HCT116 (cell line): Measurements from ENCODE around the gene MSH3. TPM values are rescaled to one million over a fixed set of nuclear protein-coding genes. Genes with fewer than 3 reads are reported as not detected.

ENCODE experiments used
- ATAC-seq: fragments of 200-7000 bp; cut with Tn5 transposase; 2 replicates; pipeline ENCODE4 v1.9.1; 2020; ENCODE audit warnings: mild to moderate bottlenecking, moderate library complexity
- BruUV-seq: library from RNA; stranded (reverse); fragments of 400-500 nt; replicated peaks from 2 replicates; lab custom pipeline; 2021; lab: Mats Ljungman, UMichigan
- CTCF ChIA-PET: fragments of 300-600 bp; sonication (Branson Sonifier 250); formaldehyde crosslinking; loops from one replicate; lab custom pipeline; 2021; ENCODE audit warnings: antibody characterized with exemption; lab: Charles Lee
- POLR2A ChIA-PET: fragments of 300-600, 350-600 bp; sonication (Branson Sonifier 250); formaldehyde crosslinking; loops from one replicate; lab custom pipeline; 2021; ENCODE audit warnings: antibody characterized with exemption; lab: Charles Lee
- RAD21 ChIA-PET, 2 experiments: fragments of 300-600 bp; sonication (Branson Sonifier 250); formaldehyde crosslinking; loops; one replicate each; lab custom pipeline; 2023; ENCODE audit warnings: low total read pairs in 2 of 2; ENCODE audit not compliant: uncharacterized antibody in 2 of 2, unreplicated experiment in 2 of 2, low non-redundant PET in 1 of 2; lab: Charles Lee
- DNase-seq: peaks from one replicate; pipeline ENCODE4 v3.0.0-alpha.2; 2010; ENCODE audit warnings: low read depth, low spot score
- H2AFZ ChIP-seq: fragments of 200-600 bp; shearing (Covaris generic), sonication (generic); 2 replicates; pipeline ENCODE4 v1.6.1; 2017; ENCODE audit warnings: low read depth, mixed run types, mixed read lengths, antibody characterized with exemption, low read length; ENCODE audit not compliant: poor library complexity, severe bottlenecking
- H3K27ac ChIP-seq: 2 replicates; pipeline ENCODE4 v1.5.1; 2012; ENCODE audit warnings: low read depth, low read length
- H3K27me3 ChIP-seq: fragments of 200-600 bp; sonication (generic); 2 replicates; pipeline ENCODE4 v1.6.1; 2016; ENCODE audit warnings: mixed run types, low read length, mixed read lengths; ENCODE audit not compliant: insufficient read depth
- H3K36me3 ChIP-seq, 2 experiments: fragments of 200-500 bp in 1 of 2; fragments of 200-600 bp in 1 of 2; sonication (Bioruptor generic) in 1 of 2; sonication (generic) in 1 of 2; 2 replicates each; pipeline versions ENCODE4 v1.5.1 to v1.6.1; 2014 to 2016; ENCODE audit warnings: low read length in 2 of 2, inconsistent platforms in 1 of 2, mixed read lengths in 1 of 2, mixed run types in 1 of 2; ENCODE audit not compliant: insufficient read depth in 2 of 2, control insufficient read depth in 1 of 2
- H3K4me1 ChIP-seq, 2 experiments: fragments of 200-600 bp in 1 of 2; sonication (generic) in 1 of 2; 2 replicates each; pipeline versions ENCODE4 v1.5.1 to v1.6.1; 2012 to 2017; ENCODE audit warnings: low read length in 2 of 2, inconsistent platforms in 1 of 2, mild to moderate bottlenecking in 1 of 2, mixed read lengths in 1 of 2, mixed run types in 1 of 2, moderate library complexity in 1 of 2; ENCODE audit not compliant: insufficient read depth in 2 of 2, control insufficient read depth in 1 of 2
- H3K4me2 ChIP-seq: fragments of 200-600 bp; sonication (generic); 2 replicates; pipeline ENCODE4 v1.6.1; 2017; ENCODE audit warnings: mixed run types, low read length, mixed read lengths
- H3K4me3 ChIP-seq, 2 experiments: fragments of 200-600 bp in 1 of 2; sonication (generic) in 1 of 2; replicated peaks in 1 of 2; 2 replicates each; pipeline ENCODE4 v1.5.1; 2011 to 2016; ENCODE audit warnings: low read length in 2 of 2, control low read depth in 1 of 2, low read depth in 1 of 2, mild to moderate bottlenecking in 1 of 2, mixed read lengths in 1 of 2, mixed run types in 1 of 2
- H3K79me2 ChIP-seq: fragments of 200-600 bp; sonication (generic); 2 replicates; pipeline ENCODE4 v1.6.1; 2017; ENCODE audit warnings: mild to moderate bottlenecking, mixed run types, low read length, moderate library complexity, mixed read lengths; ENCODE audit not compliant: insufficient read depth
- H3K9ac ChIP-seq: fragments of 200-600 bp; sonication (generic); 2 replicates; pipeline ENCODE4 v1.6.1; 2016; ENCODE audit warnings: low read length, mixed read lengths
- H3K9me2 ChIP-seq: fragments of 200-600 bp; sonication (generic), shearing (Covaris generic); 2 replicates; pipeline ENCODE4 v1.6.1; 2017; ENCODE audit warnings: mixed run types, mild to moderate bottlenecking, moderate library complexity; ENCODE audit not compliant: insufficient read depth
- H3K9me3 ChIP-seq, 2 experiments: fragments of 200-500 bp in 1 of 2; fragments of 200-600 bp in 1 of 2; sonication (Bioruptor generic) in 1 of 2; sonication (generic) in 1 of 2; 2 replicates each; pipeline ENCODE4 v1.6.1; 2014 to 2017; ENCODE audit warnings: low read length in 2 of 2, mixed read lengths in 2 of 2, inconsistent platforms in 1 of 2, low read depth in 1 of 2, mild to moderate bottlenecking in 1 of 2, mixed run types in 1 of 2, moderate library complexity in 1 of 2; ENCODE audit not compliant: control insufficient read depth in 1 of 2, insufficient read depth in 1 of 2
- H4K20me1 ChIP-seq: fragments of 200-600 bp; sonication (generic), shearing (Covaris generic); 2 replicates; pipeline ENCODE4 v1.6.1; 2017; ENCODE audit warnings: mixed run types, mild to moderate bottlenecking, moderate library complexity; ENCODE audit not compliant: insufficient read depth
- CBX3 ChIP-seq: IDR thresholded peaks from 2 replicates; pipeline ENCODE4 v1.6.1; 2012; ENCODE audit warnings: low read depth
- POLR2AphosphoS5 ChIP-seq: IDR thresholded peaks from 2 replicates; pipeline ENCODE4 v1.6.1; 2011; ENCODE audit warnings: mild to moderate bottlenecking, low read depth, low read length, moderate library complexity
- SIN3A ChIP-seq: IDR thresholded peaks from 2 replicates; pipeline ENCODE4 v1.6.1; 2012; ENCODE audit warnings: low read depth
- YY1 ChIP-seq: IDR thresholded peaks from 2 replicates; pipeline ENCODE4 v1.6.1; 2011; ENCODE audit warnings: low read length, low read depth, moderate library complexity, mild to moderate bottlenecking; ENCODE audit not compliant: insufficient replicate concordance; ENCODE audit errors: extremely low read depth
- ZFX ChIP-seq: fragments of 450-650 bp; IDR thresholded peaks from 2 replicates; pipeline ENCODE4 v1.6.1; 2017
- ZNF274 ChIP-seq: fragments of 200-500 bp; sonication (Bioruptor generic); IDR thresholded peaks from 2 replicates; pipeline ENCODE4 v1.6.1; 2014; ENCODE audit warnings: mild to moderate bottlenecking, low read depth, low read length, inconsistent platforms
- intact Hi-C: fragments of 100-400 bp; cut with micrococcal nuclease; formaldehyde crosslinking; loops from 2 replicates; pipeline ENCODE4 v1.10.0; 2022
- total RNA-seq: library from RNA; stranded (reverse); gene quantifications from one replicate; pipeline ENCODE4 v1.2.1, GENCODE V29; 2021; ENCODE audit not compliant: unreplicated experiment
- TF ChIP-seq, protein P1 (sequence below), 3 experiments: fragments of 200-600 bp in 1 of 3; sonication (generic) in 1 of 3; IDR thresholded peaks in 2 of 3; conservative IDR thresholded peaks in 1 of 3; 2 replicates each; pipeline ENCODE4 v1.5.1; 2012 to 2017; ENCODE audit warnings: low read depth in 2 of 3, low read length in 2 of 3, antibody characterized with exemption in 1 of 3, borderline replicate concordance in 1 of 3, control low read depth in 1 of 3, mild to moderate bottlenecking in 1 of 3, mixed read lengths in 1 of 3, mixed run types in 1 of 3, moderate library complexity in 1 of 3; ENCODE audit not compliant: insufficient read depth in 1 of 3

The MSH3 gene
- total RNA-seq, 1 experiment from 2014 or later: 4.9 TPM

DNA sequence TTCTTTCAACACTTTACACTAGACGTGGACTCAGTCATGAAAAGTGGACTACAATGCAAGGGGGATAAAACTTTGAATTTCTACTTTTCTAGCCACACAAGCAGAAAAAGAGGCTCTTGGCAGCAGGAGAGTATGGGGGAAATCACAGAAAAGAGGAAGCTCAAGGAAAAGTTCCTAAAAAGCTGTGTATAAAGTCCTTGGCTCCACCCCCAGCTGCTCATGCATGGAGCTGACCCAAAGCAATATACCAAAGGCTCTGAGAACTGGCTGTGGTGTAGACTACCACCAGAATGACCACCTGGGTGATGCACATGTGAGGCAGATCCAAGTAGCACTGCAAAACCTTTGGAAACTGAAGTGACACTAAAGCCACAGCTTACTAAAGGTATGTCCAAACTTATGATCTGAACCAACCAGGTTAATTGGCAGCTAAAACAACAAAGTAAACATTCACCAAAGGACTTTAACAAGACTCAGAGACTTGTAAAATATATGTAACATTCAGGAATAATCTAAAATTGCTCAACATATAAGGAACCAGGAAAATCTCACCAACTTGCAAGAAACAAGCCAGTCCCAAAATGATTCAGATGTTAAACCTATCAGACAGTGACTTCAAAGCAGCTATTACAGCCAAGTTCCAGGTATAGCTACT, 250.2 kb downstream of the MSH3 start:
- Histone ChIP-seq H3K4me3 (no peak overlapping the region), H3K4me2 (no peak overlapping the region), H3K36me3 (no peaks in the 10 kb centered on the region), H3K27ac (no peak overlapping the region), H3K9me2 (no peaks in the 10 kb centered on the region), H3K9me3 (no peaks in the 10 kb centered on the region), H4K20me1 (no peaks in the 10 kb centered on the region), H3K4me1 (no peaks in the 10 kb centered on the region), H2AFZ (no peak overlapping the region), H3K9ac (no peak overlapping the region), H3K79me2 (no peaks in the 10 kb centered on the region), H3K27me3 (no peaks in the 10 kb centered on the region)
- BruUV-seq: no TSS peak
- ATAC-seq (no peak), DNase-seq (no peak)
- POLR2A ChIA-PET: no interaction called here
- no peak for TF ChIP-seq SIN3A
- TF ChIP-seq YY1: no peak
- TF ChIP-seq POLR2AphosphoS5: no peak
- CTCF ChIA-PET: interaction anchor here (0.9 kb wide), 1 partner anchor 203 kb away, joined by 3 read pairs; no protein-coding TSS in a partner anchor
- intact Hi-C loops: no loop called here
- RAD21 ChIA-PET: interaction anchor here in 1 of 2 experiments (0.5 kb wide), 1 partner anchor 44 kb away, joined by 3 read pairs; no protein-coding TSS in a partner anchor

DNA sequence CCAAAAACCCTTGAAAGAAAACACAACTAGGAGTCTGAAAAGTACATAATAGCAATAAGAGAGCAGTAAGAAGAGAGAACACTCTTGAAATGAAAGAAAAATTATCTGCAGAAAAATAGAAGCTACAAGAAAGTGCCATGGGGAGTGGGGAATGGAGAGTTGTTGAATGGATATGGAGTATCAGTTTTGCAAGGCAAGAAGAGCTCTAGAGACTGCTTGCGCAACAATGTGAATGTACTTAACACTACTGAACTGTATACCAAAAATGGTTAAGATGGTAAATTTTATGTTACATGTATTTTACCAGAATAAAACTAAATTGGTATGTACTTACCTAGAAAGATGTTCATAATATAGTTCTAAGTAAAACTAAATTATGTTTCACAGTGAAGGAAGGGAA, 251.0 kb downstream of the MSH3 start:
- no peak for TF ChIP-seq ZNF274
- TF ChIP-seq, protein P1, sequence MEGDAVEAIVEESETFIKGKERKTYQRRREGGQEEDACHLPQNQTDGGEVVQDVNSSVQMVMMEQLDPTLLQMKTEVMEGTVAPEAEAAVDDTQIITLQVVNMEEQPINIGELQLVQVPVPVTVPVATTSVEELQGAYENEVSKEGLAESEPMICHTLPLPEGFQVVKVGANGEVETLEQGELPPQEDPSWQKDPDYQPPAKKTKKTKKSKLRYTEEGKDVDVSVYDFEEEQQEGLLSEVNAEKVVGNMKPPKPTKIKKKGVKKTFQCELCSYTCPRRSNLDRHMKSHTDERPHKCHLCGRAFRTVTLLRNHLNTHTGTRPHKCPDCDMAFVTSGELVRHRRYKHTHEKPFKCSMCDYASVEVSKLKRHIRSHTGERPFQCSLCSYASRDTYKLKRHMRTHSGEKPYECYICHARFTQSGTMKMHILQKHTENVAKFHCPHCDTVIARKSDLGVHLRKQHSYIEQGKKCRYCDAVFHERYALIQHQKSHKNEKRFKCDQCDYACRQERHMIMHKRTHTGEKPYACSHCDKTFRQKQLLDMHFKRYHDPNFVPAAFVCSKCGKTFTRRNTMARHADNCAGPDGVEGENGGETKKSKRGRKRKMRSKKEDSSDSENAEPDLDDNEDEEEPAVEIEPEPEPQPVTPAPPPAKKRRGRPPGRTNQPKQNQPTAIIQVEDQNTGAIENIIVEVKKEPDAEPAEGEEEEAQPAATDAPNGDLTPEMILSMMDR (IDR thresholded peaks at IDR 0.05 in 2 of 3, conservative IDR thresholded peaks at IDR 0.05 in 1 of 3; ENCODE audit: borderline replicate concordance in 1 of 3, insufficient read depth in 1 of 3, low read depth in 2 of 3, low read length in 2 of 3): no peak
- TF ChIP-seq CBX3: no peak
- no peak for TF ChIP-seq YY1
- TF ChIP-seq ZFX: no peak
- H4K20me1 ChIP-seq: no peaks in the 10 kb centered on the region
- no peak overlapping the region for H3K27ac ChIP-seq
- ChIA-PET CTCF (interaction anchor here (0.9 kb wide), 1 partner anchor 203 kb away, joined by 3 read pairs; no protein-coding TSS in a partner anchor), RAD21 (interaction anchor here in 1 of 2 experiments (0.5 kb wide), 1 partner anchor 45 kb away, joined by 3 read pairs; no protein-coding TSS in a partner anchor), POLR2A (no interaction called here)
- no peaks in the 10 kb centered on the region for H3K9me2 ChIP-seq
- no peak overlapping the region for H3K4me2 ChIP-seq
- H3K27me3 ChIP-seq: no peaks in the 10 kb centered on the region
- H3K79me2 ChIP-seq: no peaks in the 10 kb centered on the region
- DNase-seq: no peak
- no peak for ATAC-seq
- no peak overlapping the region for H3K4me3 ChIP-seq
- BruUV-seq: no TSS peak
- intact Hi-C loops: no loop called here
- no peaks in the 10 kb centered on the region for H3K9me3 ChIP-seq
- no peak overlapping the region for H3K9ac ChIP-seq
- no peaks in the 10 kb centered on the region for H3K4me1 ChIP-seq
- no peak overlapping the region for H2AFZ ChIP-seq
- no peaks in the 10 kb centered on the region for H3K36me3 ChIP-seq
